Keratinocyte (primary cell): ENCODE measurements around the gene RBM44. TPM values are rescaled to one million over a fixed set of nuclear protein-coding genes. Genes with fewer than 3 reads are reported as not detected.

Source experiments
- DNase-seq: peaks from one replicate; pipeline ENCODE4 v3.0.0-alpha.2; 2011; ENCODE audit warnings: low read depth, missing footprints, low spot score
- FAIRE-seq: peaks from 2 replicates; lab custom pipeline; 2011; peaks lifted over from hg19 to GRCh38; lab: Jason Lieb, UNC
- H2AFZ ChIP-seq: 2 replicates; pipeline ENCODE4 v1.6.0; 2012; ENCODE audit warnings: low read length, control low read depth, inconsistent platforms; ENCODE audit not compliant: control insufficient read depth
- H3K27ac ChIP-seq: 2 replicates; pipeline ENCODE4 v1.5.1; 2011; ENCODE audit warnings: low read length; ENCODE audit not compliant: control insufficient read depth, insufficient read depth
- H3K27me3 ChIP-seq: 3 replicates; pipeline ENCODE4 v1.6.0; 2011; ENCODE audit warnings: low read length; ENCODE audit not compliant: control insufficient read depth, insufficient read depth; ENCODE audit errors: extremely low read depth
- H3K36me3 ChIP-seq, 2 experiments: 2 replicates in 1 of 2; 3 replicates in 1 of 2; pipeline ENCODE4 v1.5.1; 2011; ENCODE audit warnings: low read length in 2 of 2, mild to moderate bottlenecking in 1 of 2; ENCODE audit not compliant: control insufficient read depth in 2 of 2, insufficient read depth in 2 of 2; ENCODE audit errors: extremely low read depth in 1 of 2
- H3K4me1 ChIP-seq: 3 replicates; pipeline ENCODE4 v1.5.1; 2011; ENCODE audit warnings: low read length; ENCODE audit not compliant: control insufficient read depth, insufficient read depth; ENCODE audit errors: extremely low read depth
- H3K4me2 ChIP-seq: 3 replicates; pipeline ENCODE4 v1.6.0; 2011; ENCODE audit warnings: low read depth, low read length; ENCODE audit not compliant: control insufficient read depth, insufficient read depth; ENCODE audit errors: extremely low read depth
- H3K4me3 ChIP-seq, 3 experiments: fragments of 200-600 bp in 1 of 3; sonication (generic) in 1 of 3; 2 replicates in 2 of 3; 3 replicates in 1 of 3; pipeline ENCODE4 v1.5.1; 2011 to 2016; ENCODE audit warnings: low read length in 3 of 3, mild to moderate bottlenecking in 3 of 3, control low read depth in 2 of 3, inconsistent platforms in 1 of 3, low read depth in 1 of 3, mixed read lengths in 1 of 3, mixed run types in 1 of 3, moderate library complexity in 1 of 3; ENCODE audit not compliant: control insufficient read depth in 2 of 3, insufficient read depth in 2 of 3; ENCODE audit errors: extremely low read depth in 1 of 3
- H3K79me2 ChIP-seq: 2 replicates; pipeline ENCODE4 v1.6.0; 2012; ENCODE audit warnings: low read length; ENCODE audit not compliant: control insufficient read depth, insufficient read depth
- H3K9ac ChIP-seq: 3 replicates; pipeline ENCODE4 v1.6.0; 2011; ENCODE audit warnings: low read length; ENCODE audit not compliant: control insufficient read depth, insufficient read depth; ENCODE audit errors: extremely low read depth
- H3K9me1 ChIP-seq: 3 replicates; pipeline ENCODE4 v1.6.0; 2011; ENCODE audit warnings: low read length; ENCODE audit not compliant: control insufficient read depth, insufficient read depth; ENCODE audit errors: extremely low read depth
- H3K9me3 ChIP-seq: 2 replicates; pipeline ENCODE4 v1.5.1; 2012; ENCODE audit warnings: low read depth, low read length; ENCODE audit not compliant: control insufficient read depth
- H4K20me1 ChIP-seq: 3 replicates; pipeline ENCODE4 v1.6.0; 2011; ENCODE audit warnings: low read length; ENCODE audit not compliant: control insufficient read depth, insufficient read depth; ENCODE audit errors: extremely low read depth
- CTCF ChIP-seq, 3 experiments: IDR thresholded peaks in 1 of 3; conservative IDR thresholded peaks in 1 of 3; optimal IDR thresholded peaks in 1 of 3; 2 replicates in 2 of 3; 3 replicates in 1 of 3; pipeline versions ENCODE3 to v1.5.1; 2011; ENCODE audit warnings: low read length in 3 of 3, mild to moderate bottlenecking in 3 of 3, moderate library complexity in 2 of 3, control low read depth in 1 of 3, inconsistent platforms in 1 of 3; ENCODE audit not compliant: insufficient read depth in 2 of 3; ENCODE audit errors: extremely low read depth in 1 of 3
- EZH2 ChIP-seq: IDR thresholded peaks from one replicate; pipeline ENCODE4 v1.6.1; 2012; ENCODE audit warnings: inconsistent platforms, mild to moderate bottlenecking, low read length, moderate library complexity
- dilution Hi-C: fragments of 300-500 bp; cut with MboI; formaldehyde crosslinking; loops from one replicate; pipeline ENCODE4 v1.7.0; 2020; ENCODE audit warnings: low sequenced_read_pairs; ENCODE audit not compliant: extremely low pct_ligation_motif_present
- polyA plus RNA-seq, 5 experiments: library from polyadenylated mRNA; depleted of rRNA in 3 of 5; stranded (reverse) in 3 of 5; stranded (forward) in 1 of 5; unstranded in 1 of 5; fragments of >200 nt; gene quantifications; 1 replicate in 1 of 5; 2 replicates in 3 of 5; 3 replicates in 1 of 5; pipeline versions ENCODE4 v1.2.1 to v1.2.3, GENCODE V29; 2011 to 2012; ENCODE audit warnings: missing spikeins in 2 of 5, low read depth in 1 of 5, low replicate concordance in 1 of 5

Gene RBM44
- polyA plus RNA-seq, 1 donor (not counting 4 experiments of a cell fraction or from before 2014, with no cell fraction given), result 0.14 TPM

GRCh38 chr2:237820421-237820820, 21.8 kb downstream of the RBM44 start:
- dilution Hi-C loops, result no loop called here
- FAIRE-seq, result no peak
- Histone ChIP-seq H3K27ac (no peak overlapping the region), H3K36me3 (no peaks in the 10 kb centered on the region), H3K9ac (no peak overlapping the region), H3K27me3 (no peaks in the 10 kb centered on the region), H2AFZ (no peak overlapping the region), H3K4me2 (no peak overlapping the region), H3K9me3 (no peaks in the 10 kb centered on the region), H3K4me1 (peaks cover 17% of the 10 kb centered on the region), H3K9me1 (no peaks in the 10 kb centered on the region), H3K4me3 (no peak overlapping the region), H3K79me2 (no peaks in the 10 kb centered on the region), H4K20me1 (no peaks in the 10 kb centered on the region)
- DNase-seq, result no peak
- no peak for TF ChIP-seq EZH2
- no peak for TF ChIP-seq CTCF (optimal IDR thresholded peaks at IDR 0.05 in 1 of 3, IDR thresholded peaks at IDR 0.05 in 1 of 3, conservative IDR thresholded peaks at IDR 0.05 in 1 of 3; ENCODE audit: extremely low read depth in 1 of 3, insufficient read depth in 2 of 3, low read length in 3 of 3)

DNA sequence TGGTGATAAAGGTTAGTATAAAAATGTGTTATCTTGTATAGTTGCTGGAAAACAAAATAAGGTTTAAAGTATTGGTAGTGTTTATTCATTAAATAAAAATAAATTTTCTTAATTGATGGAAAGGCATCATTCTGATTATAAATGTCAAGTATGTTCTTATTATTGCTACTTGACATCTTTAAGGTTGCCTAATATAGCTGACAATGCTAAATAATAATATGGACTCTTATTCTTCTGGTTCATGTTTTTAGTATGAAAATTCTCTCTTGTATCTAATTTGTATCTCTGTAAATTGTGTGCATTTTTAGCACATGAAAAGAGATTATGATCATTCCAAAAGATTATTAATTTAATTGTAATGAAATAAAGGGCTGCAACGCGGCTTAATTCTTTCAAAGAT, 25.0 kb downstream of the RBM44 start:
- dilution Hi-C loops, result no loop called here
- no peaks in the 10 kb centered on the region for H3K9me1 ChIP-seq
- no peak for FAIRE-seq

More for the DNA sequence above, 25.0 kb downstream of the RBM44 start:
- no peak overlapping the region for H3K27ac ChIP-seq
- no peak for TF ChIP-seq CTCF (optimal IDR thresholded peaks at IDR 0.05 in 1 of 3, IDR thresholded peaks at IDR 0.05 in 1 of 3, conservative IDR thresholded peaks at IDR 0.05 in 1 of 3; ENCODE audit: extremely low read depth in 1 of 3, insufficient read depth in 2 of 3, low read length in 3 of 3)
- TF ChIP-seq EZH2, result no peak
- no peak overlapping the region for H2AFZ ChIP-seq
- H3K4me3 ChIP-seq, result no peak overlapping the region
- H3K36me3 ChIP-seq, result no peaks in the 10 kb centered on the region
- H3K27me3 ChIP-seq, result no peaks in the 10 kb centered on the region
- H3K4me1 ChIP-seq, result peaks cover 12% of the 10 kb centered on the region
- no peaks in the 10 kb centered on the region for H3K79me2 ChIP-seq
- no peak overlapping the region for H3K9ac ChIP-seq
- H3K4me2 ChIP-seq, result no peak overlapping the region
- no peaks in the 10 kb centered on the region for H3K9me3 ChIP-seq
- no peaks in the 10 kb centered on the region for H4K20me1 ChIP-seq
- DNase-seq, result no peak
